Activated T-helper 1 cell treated with anti-CD3 and anti-CD28 coated beads, Interleukin-12 subunit alpha, Interleukin-12 subunit beta, Interleukin-2, Interleukin-4 antibody, amounts not matched to agents 30 ng/mL and 10 ng/mL and 1 ng/mL, durations not matched to agents 14 hours and 24 hours and 36 hours (primary cell): ENCODE measurements around the gene CTBP2. TPM values are rescaled to one million over a fixed set of nuclear protein-coding genes. Genes with fewer than 3 reads are reported as not detected.
A peak's percentile ranks its signal among the peaks of the same experiment; 100 is the strongest.

Source experiments
- DNase-seq: peaks from one replicate; pipeline ENCODE4 v3.0.0; 2021; ENCODE audit warnings: low spot score
- H3K27ac Mint-ChIP-seq: one replicate; pipeline ENCODE4 v1.8.0; 2021; ENCODE audit warnings: mild to moderate bottlenecking, mixed read lengths
- H3K27me3 Mint-ChIP-seq: one replicate; pipeline ENCODE4 v1.8.0; 2022; ENCODE audit warnings: mild to moderate bottlenecking, moderate library complexity, mixed read lengths; ENCODE audit not compliant: insufficient read depth
- H3K36me3 Mint-ChIP-seq: one replicate; pipeline ENCODE4 v1.8.0; 2021; ENCODE audit warnings: low read depth, mixed read lengths
- H3K4me1 Mint-ChIP-seq: one replicate; pipeline ENCODE4 v1.8.0; 2021; ENCODE audit warnings: low read depth, mixed read lengths
- H3K4me3 Mint-ChIP-seq: one replicate; pipeline ENCODE4 v1.8.0; 2021; ENCODE audit warnings: mild to moderate bottlenecking, moderate library complexity, mixed read lengths
- H3K9me3 Mint-ChIP-seq: one replicate; pipeline ENCODE4 v1.8.0; 2021; ENCODE audit warnings: mixed read lengths
- intact Hi-C: fragments of 100-400 bp; cut with micrococcal nuclease; formaldehyde crosslinking; loops from one replicate; pipeline ENCODE4 v1.15.1; 2024
- total RNA-seq: library from RNA; stranded (reverse); gene quantifications from 2 replicates; pipeline ENCODE4 v1.2.3, GENCODE V29; 2022

The CTBP2 gene
- total RNA-seq, 1 donor from 2014 or later, result 0.13 TPM

- no peaks in the 10 kb centered on the region for H3K27me3 Mint-ChIP-seq
- DNase-seq, result no peak
- peaks cover 5% of the 10 kb centered on the region for H3K36me3 Mint-ChIP-seq
- intact Hi-C loops, result no loop called here
- no peak overlapping the region for H3K4me3 Mint-ChIP-seq
- H3K4me1 Mint-ChIP-seq, result peaks cover 7% of the 10 kb centered on the region
- H3K9me3 Mint-ChIP-seq, result no peaks in the 10 kb centered on the region
- no peak overlapping the region for H3K27ac Mint-ChIP-seq
Measured at GRCh38 chr10:124955243-124955642, 205.1 kb downstream of the CTBP2 start.

GRCh38 chr10:124953421-124953820, 206.9 kb downstream of the CTBP2 start:
- Mint-ChIP-seq H3K4me1 (no peaks in the 10 kb centered on the region), H3K27ac (no peak overlapping the region), H3K9me3 (no peaks in the 10 kb centered on the region), H3K36me3 (peaks cover 12% of the 10 kb centered on the region), H3K4me3 (no peak overlapping the region), H3K27me3 (no peaks in the 10 kb centered on the region)
- intact Hi-C loops, result no loop called here
- DNase-seq, result no peak

GRCh38 chr10:124952123-124952522, 208.2 kb downstream of the CTBP2 start:
- Mint-ChIP-seq H3K4me3 (no peak overlapping the region), H3K27ac (no peak overlapping the region), H3K9me3 (no peaks in the 10 kb centered on the region), H3K27me3 (no peaks in the 10 kb centered on the region), H3K4me1 (no peaks in the 10 kb centered on the region), H3K36me3 (peaks cover 13% of the 10 kb centered on the region)
- DNase-seq, result no peak
- intact Hi-C loops, result no loop called here

GRCh38 chr10:124949543-124949942, 210.8 kb downstream of the CTBP2 start:
- Mint-ChIP-seq H3K4me3 (no peak overlapping the region), H3K9me3 (no peaks in the 10 kb centered on the region), H3K27me3 (no peaks in the 10 kb centered on the region), H3K27ac (no peak overlapping the region), H3K36me3 (peaks cover 14% of the 10 kb centered on the region), H3K4me1 (no peaks in the 10 kb centered on the region)
- no peak for DNase-seq
- intact Hi-C loops, result no loop called here

- Mint-ChIP-seq H3K4me3 (no peak overlapping the region), H3K9me3 (no peaks in the 10 kb centered on the region), H3K4me1 (peaks cover 7% of the 10 kb centered on the region), H3K36me3 (peaks cover 15% of the 10 kb centered on the region), H3K27me3 (no peaks in the 10 kb centered on the region), H3K27ac (no peak overlapping the region)
- DNase-seq, result no peak
- intact Hi-C loops, result no loop called here
Measured at GRCh38 chr10:124946945-124947344, 213.4 kb downstream of the CTBP2 start.

- Mint-ChIP-seq H3K4me3 (no peak overlapping the region), H3K27me3 (no peaks in the 10 kb centered on the region), H3K4me1 (peaks cover 7% of the 10 kb centered on the region), H3K9me3 (no peaks in the 10 kb centered on the region), H3K36me3 (peaks cover 15% of the 10 kb centered on the region), H3K27ac (no peak overlapping the region)
- intact Hi-C loops, result no loop called here
- DNase-seq, result no peak
Measured at GRCh38 chr10:124944982-124945381, 215.4 kb downstream of the CTBP2 start.

GRCh38 chr10:124943301-124944092, 216.9 kb downstream of the CTBP2 start:
- intact Hi-C loops, result no loop called here
- DNase-seq, result no peak
- H3K4me1 Mint-ChIP-seq, result peaks cover 7% of the 10 kb centered on the region
- peaks cover 9% of the 10 kb centered on the region for H3K36me3 Mint-ChIP-seq
- H3K4me3 Mint-ChIP-seq, result no peak overlapping the region
- H3K27ac Mint-ChIP-seq, result peak overlapping the region; percentile 35
- no peaks in the 10 kb centered on the region for H3K9me3 Mint-ChIP-seq
- H3K27me3 Mint-ChIP-seq, result no peaks in the 10 kb centered on the region

- H3K9me3 Mint-ChIP-seq, result no peaks in the 10 kb centered on the region
- H3K4me3 Mint-ChIP-seq, result no peak overlapping the region
- intact Hi-C loops, result no loop called here
- peaks cover 7% of the 10 kb centered on the region for H3K36me3 Mint-ChIP-seq
- DNase-seq, result no peak
- peaks cover 7% of the 10 kb centered on the region for H3K4me1 Mint-ChIP-seq
- no peaks in the 10 kb centered on the region for H3K27me3 Mint-ChIP-seq
- peak overlapping the region; percentile 35 for H3K27ac Mint-ChIP-seq
Measured at GRCh38 chr10:124942317-124943169, 217.8 kb downstream of the CTBP2 start.

GRCh38 chr10:124941823-124942222, 218.5 kb downstream of the CTBP2 start, which contains the start of gene ZRANB1:
TSS of gene ZRANB1 (plus strand) at chr10:124942123. CDS start at chr10:124942494, 371 bp downstream.
- Mint-ChIP-seq H3K4me1 (peaks cover 7% of the 10 kb centered on the region), H3K36me3 (peaks cover 7% of the 10 kb centered on the region)

GRCh38 chr10:124939290-124939689, 221.1 kb downstream of the CTBP2 start:
- H3K27ac Mint-ChIP-seq, result no peak overlapping the region
- H3K27me3 Mint-ChIP-seq, result no peaks in the 10 kb centered on the region
- H3K9me3 Mint-ChIP-seq, result no peaks in the 10 kb centered on the region
- no peak for DNase-seq
- peaks cover 23% of the 10 kb centered on the region for H3K4me1 Mint-ChIP-seq
- intact Hi-C loops, result no loop called here
- no peak overlapping the region for H3K4me3 Mint-ChIP-seq
- peaks cover 7% of the 10 kb centered on the region for H3K36me3 Mint-ChIP-seq

More at GRCh38 chr10:124941823-124942222, 218.5 kb downstream of the CTBP2 start, which contains the start of gene ZRANB1:
- Mint-ChIP-seq H3K27me3 (no peaks in the 10 kb centered on the region), H3K4me3 (no peak within 1 kb of the TSS), H3K27ac (peak within 1 kb of the TSS; percentile 35), H3K9me3 (no peaks in the 10 kb centered on the region)
- no peak for DNase-seq
- intact Hi-C loops, result no loop called here

GRCh38 chr10:124936813-124937212, 223.6 kb downstream of the CTBP2 start:
- no peaks in the 10 kb centered on the region for H3K27me3 Mint-ChIP-seq
- intact Hi-C loops, result no loop called here
- H3K4me1 Mint-ChIP-seq, result peaks cover 16% of the 10 kb centered on the region
- H3K4me3 Mint-ChIP-seq, result no peak overlapping the region
- no peak overlapping the region for H3K27ac Mint-ChIP-seq
- H3K36me3 Mint-ChIP-seq, result peaks cover 9% of the 10 kb centered on the region
- no peak for DNase-seq
- peaks cover 2% of the 10 kb centered on the region for H3K9me3 Mint-ChIP-seq

- H3K9me3 Mint-ChIP-seq, result peaks cover 5% of the 10 kb centered on the region
- intact Hi-C loops, result no loop called here
- no peak overlapping the region for H3K4me3 Mint-ChIP-seq
- peaks cover 16% of the 10 kb centered on the region for H3K4me1 Mint-ChIP-seq
- H3K27me3 Mint-ChIP-seq, result no peaks in the 10 kb centered on the region
- peaks cover 11% of the 10 kb centered on the region for H3K36me3 Mint-ChIP-seq
- no peak for DNase-seq
- no peak overlapping the region for H3K27ac Mint-ChIP-seq
Measured at GRCh38 chr10:124935946-124936345, 224.4 kb downstream of the CTBP2 start.
